SU-DHL-6 (cell line): ENCODE measurements around the gene ATG4A.

Experiments used
- H2AFZ ChIP-seq: fragments of 200-600 bp; sonication (generic); 2 replicates; pipeline ENCODE4 v1.6.1; 2014; ENCODE audit warnings: low read depth, mild to moderate bottlenecking, moderate library complexity, mixed read lengths, antibody characterized with exemption, low read length; ENCODE audit not compliant: severe bottlenecking
- H3F3A ChIP-seq: fragments of 200-600 bp; shearing (Covaris generic); 2 replicates; pipeline ENCODE4 v1.6.0; 2016; ENCODE audit warnings: antibody characterized with exemption, mild to moderate bottlenecking; ENCODE audit not compliant: insufficient read depth
- H3K27ac ChIP-seq: fragments of 200-600 bp; sonication (generic); 2 replicates; pipeline ENCODE4 v1.5.1; 2016; ENCODE audit warnings: low read depth, mild to moderate bottlenecking, low read length, moderate library complexity, mixed read lengths
- H3K27me3 ChIP-seq: fragments of 200-600 bp; sonication (generic), shearing (Covaris generic); 2 replicates; pipeline ENCODE4 v1.6.0; 2014; ENCODE audit warnings: mild to moderate bottlenecking, low read length
- H3K36me3 ChIP-seq: fragments of 200-600 bp; sonication (generic); 2 replicates; pipeline ENCODE4 v1.6.1; 2014; ENCODE audit warnings: mild to moderate bottlenecking, low read length, mixed read lengths
- H3K4me2 ChIP-seq: fragments of 300-600, 200-600 bp; shearing (Covaris generic), sonication (generic); 2 replicates; pipeline ENCODE4 v1.6.0; 2014; ENCODE audit warnings: low read length, low read depth, mild to moderate bottlenecking; ENCODE audit not compliant: poor library complexity, severe bottlenecking
- H3K4me3 ChIP-seq: fragments of 200-600 bp; sonication (generic); 2 replicates; pipeline ENCODE4 v1.5.1; 2014; ENCODE audit warnings: antibody characterized with exemption, low read length, mild to moderate bottlenecking, mixed read lengths; ENCODE audit not compliant: insufficient read depth, poor library complexity, severe bottlenecking
- H3K79me2 ChIP-seq: fragments of 200-600 bp; sonication (generic); 2 replicates; pipeline ENCODE4 v1.6.1; 2014; ENCODE audit warnings: mild to moderate bottlenecking, low read length, moderate library complexity; ENCODE audit not compliant: insufficient read depth
- H3K9ac ChIP-seq: fragments of 200-600 bp; sonication (generic); 2 replicates; pipeline ENCODE4 v1.7.0; 2014; ENCODE audit warnings: mild to moderate bottlenecking, low read length
- H3K9me2 ChIP-seq: fragments of 200-600 bp; sonication (generic); replicated peaks from 2 replicates; pipeline ENCODE4 v1.6.1; 2014; ENCODE audit warnings: low read length; ENCODE audit not compliant: insufficient read depth
- H3K9me3 ChIP-seq: fragments of 200-600 bp; sonication (generic); 2 replicates; pipeline ENCODE4 v1.6.1; 2014; ENCODE audit warnings: low read length, mixed read lengths; ENCODE audit not compliant: insufficient read depth
- H4K20me1 ChIP-seq: fragments of 200-600 bp; sonication (generic); 2 replicates; pipeline ENCODE4 v1.6.1; 2014; ENCODE audit warnings: low read depth, mild to moderate bottlenecking, antibody characterized with exemption, low read length, moderate library complexity, mixed read lengths
- EZH2phosphoT487 ChIP-seq: fragments of 200-600 bp; sonication (generic), shearing (Covaris generic); conservative IDR thresholded peaks from 2 replicates; pipeline ENCODE4 v1.6.1; 2018; ENCODE audit warnings: mild to moderate bottlenecking, antibody characterized with exemption, low read length, moderate library complexity, mixed read lengths
- TF ChIP-seq, protein P1 (sequence below): fragments of 200-600 bp; sonication (generic); IDR thresholded peaks from one replicate; pipeline ENCODE4 v1.5.1; 2017; ENCODE audit warnings: antibody characterized with exemption, mild to moderate bottlenecking, low read length, moderate library complexity; ENCODE audit not compliant: insufficient read depth, poor library complexity, severe bottlenecking

Gene ATG4A, protein sequence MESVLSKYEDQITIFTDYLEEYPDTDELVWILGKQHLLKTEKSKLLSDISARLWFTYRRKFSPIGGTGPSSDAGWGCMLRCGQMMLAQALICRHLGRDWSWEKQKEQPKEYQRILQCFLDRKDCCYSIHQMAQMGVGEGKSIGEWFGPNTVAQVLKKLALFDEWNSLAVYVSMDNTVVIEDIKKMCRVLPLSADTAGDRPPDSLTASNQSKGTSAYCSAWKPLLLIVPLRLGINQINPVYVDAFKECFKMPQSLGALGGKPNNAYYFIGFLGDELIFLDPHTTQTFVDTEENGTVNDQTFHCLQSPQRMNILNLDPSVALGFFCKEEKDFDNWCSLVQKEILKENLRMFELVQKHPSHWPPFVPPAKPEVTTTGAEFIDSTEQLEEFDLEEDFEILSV

DNA sequence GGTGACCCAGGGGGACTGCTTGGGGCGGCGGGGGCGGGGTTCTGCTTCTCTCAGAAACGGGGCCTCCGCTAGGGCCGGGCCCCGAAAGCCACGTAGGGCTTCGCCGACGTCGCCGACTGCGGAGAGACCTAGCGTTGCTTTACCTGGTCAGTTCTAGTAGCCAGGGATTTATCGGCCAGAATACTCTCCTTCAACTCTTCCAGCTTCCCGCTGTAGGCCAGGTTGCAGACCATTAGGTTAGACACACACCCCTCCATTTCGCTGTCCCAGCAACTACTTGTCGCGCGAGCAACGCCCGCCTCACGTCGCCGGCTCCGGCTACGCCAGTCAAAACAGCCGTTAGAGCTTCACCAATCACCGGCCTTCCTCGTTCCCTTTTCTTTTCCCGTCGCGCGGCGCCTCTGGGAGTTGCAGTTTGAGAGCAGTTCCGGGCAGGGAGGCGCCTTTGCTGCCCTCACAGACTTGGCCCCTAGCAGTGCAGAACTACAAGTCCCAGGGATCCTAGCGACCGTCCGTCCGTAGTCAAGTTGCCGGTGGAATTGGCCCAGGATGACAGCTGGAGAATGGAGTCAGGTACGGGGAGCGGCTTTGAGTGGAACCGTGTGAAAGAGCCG is at the start of gene ATG4A, which contains the start of gene PSMD10:
TSS of gene ATG4A (plus strand) at position 515 of the 614 bp plus-strand sequence. CDS start at position 564, 49 bp downstream.
TSS of gene PSMD10 (minus strand) at position 279 of the 614 bp plus-strand sequence. CDS start at position 257, 22 bp downstream.
- Histone ChIP-seq H3K27ac (peak within 1 kb of the TSS; percentile 55), H3K27me3 (no peaks in the 10 kb centered on the region), H2AFZ (peak within 1 kb of the TSS; percentile 87), H3K4me2 (peak within 1 kb of the TSS; percentile 91), H3K9me3 (no peaks in the 10 kb centered on the region), H3K9me2 (no peaks in the 10 kb centered on the region), H3K36me3 (no peaks in the 10 kb centered on the region), H3K79me2 (peaks cover 20% of the 10 kb centered on the region), H3F3A (no peaks in the 10 kb centered on the region), H4K20me1 (no peaks in the 10 kb centered on the region), H3K4me3 (peak within 1 kb of the TSS; percentile 87), H3K9ac (peak within 1 kb of the TSS; percentile 75)
- no peak for TF ChIP-seq EZH2phosphoT487
- TF ChIP-seq, protein P1, sequence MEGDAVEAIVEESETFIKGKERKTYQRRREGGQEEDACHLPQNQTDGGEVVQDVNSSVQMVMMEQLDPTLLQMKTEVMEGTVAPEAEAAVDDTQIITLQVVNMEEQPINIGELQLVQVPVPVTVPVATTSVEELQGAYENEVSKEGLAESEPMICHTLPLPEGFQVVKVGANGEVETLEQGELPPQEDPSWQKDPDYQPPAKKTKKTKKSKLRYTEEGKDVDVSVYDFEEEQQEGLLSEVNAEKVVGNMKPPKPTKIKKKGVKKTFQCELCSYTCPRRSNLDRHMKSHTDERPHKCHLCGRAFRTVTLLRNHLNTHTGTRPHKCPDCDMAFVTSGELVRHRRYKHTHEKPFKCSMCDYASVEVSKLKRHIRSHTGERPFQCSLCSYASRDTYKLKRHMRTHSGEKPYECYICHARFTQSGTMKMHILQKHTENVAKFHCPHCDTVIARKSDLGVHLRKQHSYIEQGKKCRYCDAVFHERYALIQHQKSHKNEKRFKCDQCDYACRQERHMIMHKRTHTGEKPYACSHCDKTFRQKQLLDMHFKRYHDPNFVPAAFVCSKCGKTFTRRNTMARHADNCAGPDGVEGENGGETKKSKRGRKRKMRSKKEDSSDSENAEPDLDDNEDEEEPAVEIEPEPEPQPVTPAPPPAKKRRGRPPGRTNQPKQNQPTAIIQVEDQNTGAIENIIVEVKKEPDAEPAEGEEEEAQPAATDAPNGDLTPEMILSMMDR, result no peak

DNA sequence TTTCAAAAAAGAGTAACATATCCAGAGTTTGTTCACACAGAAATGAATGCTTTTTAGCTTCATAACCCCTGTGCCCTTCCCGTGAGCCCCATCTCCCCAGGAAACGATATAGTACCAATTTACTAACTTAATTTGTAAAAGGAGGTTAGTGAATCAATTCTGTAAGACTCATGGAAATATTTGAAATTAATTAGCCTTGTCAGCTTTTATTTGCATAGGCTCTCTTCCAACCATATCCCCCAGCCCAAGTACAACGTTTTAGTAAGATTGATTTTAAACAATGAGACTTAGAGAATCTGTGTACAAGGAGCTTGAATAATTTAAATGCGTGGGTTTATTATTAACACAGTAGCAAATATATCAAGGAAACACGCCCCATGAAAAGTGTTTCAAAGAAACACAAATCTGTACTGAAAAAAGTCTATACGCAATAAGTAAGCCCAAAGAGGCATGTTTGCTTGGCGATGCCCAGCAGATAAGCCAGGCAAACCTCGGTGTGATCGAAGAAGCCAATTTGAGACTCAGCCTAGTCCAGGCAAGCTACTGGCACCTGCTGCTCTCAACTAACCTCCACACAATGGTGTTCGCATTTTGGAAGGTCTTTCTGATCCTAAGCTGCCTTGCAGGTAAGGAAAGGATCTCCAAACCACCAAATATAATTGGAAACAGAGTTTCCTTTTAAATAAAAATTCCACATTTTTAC is 46.9 kb upstream of the ATG4A start, which contains the start of gene VSIG1:
TSS of gene VSIG1 (plus strand) at position 512 of the 703 bp plus-strand sequence. CDS start at position 578, 66 bp downstream.
- Histone ChIP-seq H3K27me3 (no peaks in the 10 kb centered on the region), H3F3A (no peaks in the 10 kb centered on the region)

DNA sequence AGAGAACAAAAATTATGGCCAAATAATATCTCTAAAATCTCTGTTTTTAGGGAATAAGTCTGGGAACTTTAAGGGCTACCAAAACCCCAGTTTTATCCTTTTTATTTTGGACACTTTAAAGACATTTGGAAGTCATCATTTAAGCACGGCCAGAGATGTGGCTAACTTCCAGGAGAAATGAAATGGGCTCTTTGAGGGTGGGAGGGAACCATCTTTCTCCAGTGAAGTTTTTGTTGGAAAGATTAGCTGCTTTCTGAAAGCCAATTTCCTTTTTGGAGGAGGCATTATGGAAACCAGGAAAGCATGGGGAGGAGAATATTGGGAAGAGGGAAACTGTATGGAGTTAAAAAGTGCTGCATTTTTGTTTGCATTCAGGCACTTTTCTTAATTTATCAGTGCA is 41.9 kb upstream of the ATG4A start:
- Histone ChIP-seq H2AFZ (no peak overlapping the region), H3K27me3 (no peaks in the 10 kb centered on the region), H3K27ac (no peak overlapping the region), H3K79me2 (no peaks in the 10 kb centered on the region), H3K9ac (no peak overlapping the region), H3K4me3 (no peak overlapping the region), H3K9me2 (no peaks in the 10 kb centered on the region), H3K9me3 (no peaks in the 10 kb centered on the region), H3K36me3 (no peaks in the 10 kb centered on the region), H4K20me1 (no peaks in the 10 kb centered on the region), H3K4me2 (no peak overlapping the region), H3F3A (no peaks in the 10 kb centered on the region)
- TF ChIP-seq EZH2phosphoT487, result no peak
- TF ChIP-seq, protein P1, result no peak

More for the DNA sequence above, 46.9 kb upstream of the ATG4A start, which contains the start of gene VSIG1:
- no peaks in the 10 kb centered on the region for H4K20me1 ChIP-seq
- no peaks in the 10 kb centered on the region for H3K36me3 ChIP-seq
- no peak for TF ChIP-seq EZH2phosphoT487
- TF ChIP-seq, protein P1, result no peak
- no peak within 1 kb of the TSS for H3K27ac ChIP-seq
- H3K4me2 ChIP-seq, result no peak within 1 kb of the TSS
- H3K9me2 ChIP-seq, result no peaks in the 10 kb centered on the region
- no peaks in the 10 kb centered on the region for H3K9me3 ChIP-seq
- no peak within 1 kb of the TSS for H3K4me3 ChIP-seq
- no peaks in the 10 kb centered on the region for H3K79me2 ChIP-seq
- H3K9ac ChIP-seq, result no peak within 1 kb of the TSS
- H2AFZ ChIP-seq, result no peak within 1 kb of the TSS
